GM19397 (cell line): ENCODE measurements around the gene TST.

ENCODE experiments used
- ATAC-seq: cut with Tn5 transposase; IDR thresholded peaks from one replicate; pipeline ENCODE4 v1.9.1; 2021; ENCODE audit warnings: mild to moderate bottlenecking, moderate library complexity; ENCODE audit not compliant: unreplicated experiment

Gene TST

DNA sequence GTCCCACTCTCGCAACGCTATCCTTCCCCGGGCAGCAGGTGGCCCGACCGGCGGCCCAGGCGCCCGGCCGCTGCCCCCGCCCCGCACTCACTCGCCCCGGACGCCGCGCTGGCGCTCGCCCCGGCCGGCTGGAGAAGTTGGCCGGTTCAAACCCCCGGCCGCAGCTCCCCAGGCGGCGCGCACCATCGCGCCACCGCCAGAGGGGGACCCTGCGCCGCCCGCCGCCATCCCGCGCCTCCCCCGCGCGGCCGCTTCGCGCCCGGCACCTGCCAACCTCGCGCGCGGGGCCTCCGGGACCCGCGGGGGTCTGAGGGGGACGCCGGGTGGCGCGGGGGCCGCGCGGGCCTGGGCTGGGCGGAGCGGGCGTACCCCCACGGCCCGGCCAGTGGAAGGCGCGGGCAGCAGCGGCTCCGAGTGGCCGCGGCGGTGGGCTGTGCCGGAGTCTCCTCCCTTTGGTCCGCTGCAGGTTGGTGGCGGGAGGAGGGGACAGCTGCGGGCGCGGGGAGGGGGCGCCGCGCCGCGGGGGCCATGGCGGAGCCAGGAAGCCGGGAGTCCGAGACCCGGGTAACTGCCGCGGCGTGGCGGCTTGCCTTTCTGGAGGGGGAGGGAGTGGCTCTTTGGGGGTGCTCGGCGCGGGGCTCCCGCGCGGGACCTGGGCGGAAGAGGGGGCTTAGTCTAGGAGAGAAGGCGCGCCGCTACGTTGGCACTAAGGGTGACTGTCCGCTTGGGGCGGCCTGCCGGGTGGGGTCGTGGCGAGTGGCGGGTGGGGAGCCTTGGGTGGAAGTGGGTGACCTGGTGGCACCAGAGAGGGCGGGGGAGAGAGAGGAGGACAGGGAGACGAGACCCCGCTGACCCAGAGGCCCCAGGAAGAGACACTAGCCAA lies at the start of gene TST, which contains the start of gene MPST:
TSS of gene TST (minus strand) at position 139 of the 883 bp plus-strand sequence. CDS start 715 bp downstream, outside the sequence.
TSS of gene MPST (plus strand) at position 434 of the 883 bp plus-strand sequence. CDS start at position 529, 95 bp downstream.
- ATAC-seq: peak; percentile 80

DNA sequence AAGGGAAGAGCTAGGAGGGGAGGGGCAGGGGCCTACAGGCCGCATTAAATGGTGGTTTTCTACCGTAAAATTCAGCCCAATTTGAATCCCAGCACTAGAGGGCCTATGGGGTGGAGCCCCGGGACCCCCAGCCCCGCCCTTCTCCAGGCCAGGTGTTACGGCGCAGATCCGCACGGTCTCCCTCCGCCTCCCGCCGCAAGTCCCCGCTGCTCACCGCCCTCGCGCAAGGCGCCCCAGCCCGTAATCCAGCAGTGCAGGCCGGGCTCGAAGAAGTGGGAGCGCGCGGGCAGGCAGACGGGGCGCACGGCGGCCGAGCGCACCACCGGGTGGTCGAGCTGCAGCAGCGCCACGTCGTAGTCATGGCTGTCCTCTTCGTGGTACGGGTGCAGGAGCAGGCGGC lies 49.6 kb upstream of the TST start:
- no peak for ATAC-seq

DNA sequence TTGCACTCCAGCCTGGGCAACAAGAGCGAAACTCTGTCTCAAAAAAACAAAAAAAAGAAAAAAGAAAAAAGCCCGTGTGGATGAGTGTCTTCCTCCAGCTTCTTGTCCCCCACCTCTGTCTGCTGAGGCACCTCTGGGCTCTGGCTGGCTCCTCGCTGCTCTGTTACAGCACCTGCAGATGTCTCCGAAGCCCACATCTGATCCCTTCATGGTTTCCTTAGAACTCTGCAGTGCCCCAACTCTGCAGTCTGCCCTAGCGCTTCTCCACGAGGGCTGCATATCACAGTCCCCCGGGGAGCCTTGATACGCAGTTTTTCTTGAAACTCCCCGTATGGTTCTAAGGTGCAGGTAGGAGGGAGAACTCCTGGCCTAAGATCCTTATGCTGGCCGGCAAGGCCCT lies 48.2 kb upstream of the TST start:
- ATAC-seq: no peak

DNA sequence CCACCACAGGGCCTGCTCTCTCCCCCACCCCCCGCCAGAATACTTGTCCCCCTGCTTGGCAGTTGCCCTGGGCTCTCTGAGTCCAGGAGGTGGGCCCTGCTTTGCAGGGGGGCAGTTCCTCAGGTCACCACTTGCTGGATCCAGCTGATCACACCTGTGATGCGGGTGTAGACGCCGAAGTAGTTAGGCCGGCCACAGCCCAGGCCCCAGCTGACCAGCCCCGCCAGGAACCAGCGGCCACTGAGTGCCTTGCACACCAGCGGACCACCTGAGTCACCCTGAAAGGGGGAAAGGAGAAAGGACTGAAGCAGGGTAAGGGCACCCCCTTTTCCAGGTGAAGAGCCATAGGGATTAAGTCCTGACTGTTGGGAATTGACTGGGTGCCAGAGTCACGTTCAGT lies 46.7 kb upstream of the TST start:
- no peak for ATAC-seq

DNA sequence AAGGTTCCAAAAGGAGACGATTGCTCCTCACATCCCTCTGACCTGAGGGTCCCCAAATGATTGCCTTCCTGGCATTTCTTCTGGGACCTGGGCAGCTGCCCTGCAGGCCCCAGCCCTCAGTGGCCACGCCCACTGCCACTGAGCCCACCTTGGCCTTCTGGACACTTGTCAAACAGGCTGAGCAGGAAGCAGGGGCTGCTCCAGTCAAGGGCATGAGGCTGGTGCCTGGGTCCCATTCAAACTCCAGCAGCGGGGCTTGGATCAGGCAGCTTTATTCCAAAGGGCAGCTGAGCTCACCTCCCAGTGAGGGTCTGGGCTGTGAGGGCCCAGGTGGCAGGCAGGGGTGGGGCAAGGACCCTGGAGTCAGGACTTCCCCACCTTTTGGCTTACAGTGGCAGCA lies 45.9 kb upstream of the TST start:
- no peak for ATAC-seq

DNA sequence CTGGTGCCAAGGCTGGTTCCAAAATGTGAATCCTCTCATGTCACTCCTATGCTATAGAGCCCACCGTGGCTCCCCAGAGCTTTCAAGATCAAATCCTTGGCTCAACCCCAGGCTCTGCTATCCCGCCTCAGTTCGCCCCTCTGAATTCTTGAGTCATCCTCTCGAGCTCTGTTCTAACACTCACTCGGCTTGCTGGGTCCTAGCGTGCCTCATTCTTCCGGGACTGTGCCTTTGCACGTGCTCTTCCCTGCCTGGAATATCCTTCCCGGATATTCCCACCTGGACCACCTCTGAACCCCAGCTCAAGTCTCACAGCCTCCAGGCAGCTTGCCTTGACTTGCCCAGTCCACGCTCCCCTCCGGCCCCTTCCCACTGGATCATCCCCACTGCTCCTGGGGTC lies 45.3 kb upstream of the TST start:
- no peak for ATAC-seq

DNA sequence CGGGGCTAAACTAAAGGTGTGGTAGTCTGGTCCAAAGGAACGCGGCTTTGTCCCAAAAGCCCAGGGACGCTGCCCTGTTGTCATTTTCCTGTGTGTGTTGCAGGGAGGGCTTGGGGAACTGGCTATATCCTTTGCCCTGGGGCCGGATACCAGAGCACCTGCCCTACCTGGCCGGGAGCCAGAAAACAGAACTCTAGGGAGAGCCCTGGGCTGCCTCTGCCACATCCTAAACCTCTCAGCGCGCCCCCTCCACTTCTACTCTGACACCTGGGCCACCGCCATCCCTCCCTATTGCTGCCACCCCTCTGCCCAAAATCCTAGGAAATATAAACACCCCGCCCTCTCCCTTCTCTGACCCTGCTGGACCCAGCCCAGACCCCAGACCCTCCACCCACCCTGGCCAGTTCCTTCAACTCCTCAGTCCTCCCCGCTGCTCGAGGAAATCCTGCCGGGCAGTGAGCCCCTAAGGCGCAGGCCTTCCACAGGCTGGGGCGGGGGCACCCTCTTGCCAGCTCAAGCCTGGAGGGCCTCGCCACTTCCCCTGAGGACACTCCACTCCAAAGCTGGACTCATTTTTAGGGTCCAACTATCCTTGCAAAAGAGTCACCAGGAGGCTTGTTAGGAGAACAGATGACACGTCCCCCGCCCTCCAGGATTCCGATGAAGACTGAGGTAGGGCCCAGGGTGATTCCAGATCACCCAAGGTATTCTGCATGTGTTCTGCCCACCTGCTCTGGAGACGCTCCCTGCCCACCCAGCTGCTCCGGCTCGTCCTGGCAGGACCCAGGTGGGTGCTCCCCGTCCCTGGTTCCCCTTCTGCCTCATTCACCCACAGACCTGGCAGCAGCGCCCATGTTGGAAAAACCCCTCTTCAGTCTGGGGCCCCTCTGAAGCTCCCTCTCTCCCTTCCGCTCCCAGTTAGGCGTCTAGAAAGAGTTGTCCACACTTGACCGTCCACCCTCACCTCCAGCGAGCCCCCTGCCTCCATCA lies 44.5 kb upstream of the TST start:
- no peak for ATAC-seq

DNA sequence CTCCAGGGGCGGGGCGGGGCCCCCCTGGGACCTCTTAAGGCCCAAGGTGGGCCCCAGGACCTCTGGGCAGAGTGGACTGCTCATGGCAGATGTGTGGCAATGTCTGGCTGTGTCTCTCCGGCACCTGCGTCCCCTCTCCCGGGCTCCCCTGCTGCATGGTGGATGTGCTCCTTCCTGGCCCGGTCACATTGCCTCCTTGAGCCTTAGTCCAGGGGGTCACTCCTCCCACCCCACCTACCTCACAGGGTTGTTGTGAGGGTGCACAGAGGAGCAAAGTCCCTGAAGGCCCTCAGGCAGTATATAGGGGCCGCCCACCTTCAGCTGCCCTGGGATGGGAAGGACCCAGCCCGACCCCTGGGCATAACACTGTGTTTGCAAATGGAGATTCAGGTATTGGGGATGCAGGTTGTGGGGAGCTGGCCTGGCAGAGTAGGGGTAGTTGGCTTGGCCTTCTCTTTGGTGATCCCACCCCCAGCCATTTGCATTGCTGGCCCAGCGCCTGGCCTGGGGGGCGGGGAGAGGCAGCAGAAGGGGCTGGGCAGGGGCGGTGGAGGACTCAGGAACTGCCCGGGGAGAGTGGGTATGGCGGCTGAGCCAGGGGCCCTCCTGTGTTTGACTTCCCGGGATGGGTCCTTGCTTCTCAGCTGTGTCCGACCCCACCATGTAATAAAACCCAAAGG lies 43.6 kb upstream of the TST start:
- ATAC-seq: no peak

DNA sequence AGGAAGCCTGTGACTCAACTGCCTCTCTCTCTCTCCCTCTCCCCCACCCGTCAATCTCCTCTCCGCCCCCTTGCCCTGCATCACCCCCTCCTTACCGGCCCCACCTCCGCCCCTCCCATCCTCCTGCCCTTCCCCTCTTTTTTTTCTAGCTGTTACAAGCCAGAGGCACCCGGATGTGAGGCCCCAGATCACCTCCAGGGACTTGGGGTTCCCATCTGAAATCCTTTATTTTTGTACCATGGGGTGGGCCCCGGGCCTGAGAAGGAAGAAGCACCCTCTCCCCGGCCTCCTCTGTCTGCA lies 43.1 kb upstream of the TST start:
- no peak for ATAC-seq

DNA sequence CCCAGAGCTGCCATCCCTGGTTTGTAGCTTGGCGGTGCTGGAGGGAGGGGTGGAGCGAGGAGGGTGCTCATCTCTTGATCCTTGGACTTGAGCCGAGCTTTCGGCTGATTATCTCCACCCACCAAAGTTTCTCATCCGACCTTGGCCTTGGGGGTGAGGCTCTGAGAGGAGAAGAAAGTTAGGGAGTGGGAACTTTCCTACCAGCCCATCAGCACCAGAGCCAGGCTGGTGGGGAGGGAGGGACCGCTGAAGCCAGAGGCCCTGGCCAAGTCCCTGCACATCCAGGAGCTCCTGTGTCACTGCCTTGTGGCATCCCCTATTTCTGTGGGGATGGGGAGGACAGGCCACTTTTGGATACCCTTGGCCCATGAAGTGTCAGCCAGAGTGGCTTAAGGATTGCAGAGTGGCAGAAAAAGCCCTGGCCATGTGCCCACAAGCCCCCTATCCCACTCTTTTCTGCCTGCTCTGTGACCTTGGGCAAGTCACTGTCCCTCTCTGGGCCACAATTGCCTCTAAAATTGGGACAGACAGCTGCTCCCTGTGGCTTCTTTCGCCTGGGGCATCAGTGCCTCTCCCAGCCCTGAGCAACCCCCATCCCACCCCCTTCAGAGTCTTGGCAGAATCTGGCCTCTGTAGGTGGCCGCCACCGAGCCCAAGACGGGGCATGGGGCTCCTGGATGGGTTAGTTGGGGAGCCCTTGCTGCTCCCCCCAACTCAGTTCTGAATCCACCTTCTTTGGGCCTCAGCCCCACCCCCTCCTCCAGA lies 42.5 kb upstream of the TST start:
- ATAC-seq: no peak

DNA sequence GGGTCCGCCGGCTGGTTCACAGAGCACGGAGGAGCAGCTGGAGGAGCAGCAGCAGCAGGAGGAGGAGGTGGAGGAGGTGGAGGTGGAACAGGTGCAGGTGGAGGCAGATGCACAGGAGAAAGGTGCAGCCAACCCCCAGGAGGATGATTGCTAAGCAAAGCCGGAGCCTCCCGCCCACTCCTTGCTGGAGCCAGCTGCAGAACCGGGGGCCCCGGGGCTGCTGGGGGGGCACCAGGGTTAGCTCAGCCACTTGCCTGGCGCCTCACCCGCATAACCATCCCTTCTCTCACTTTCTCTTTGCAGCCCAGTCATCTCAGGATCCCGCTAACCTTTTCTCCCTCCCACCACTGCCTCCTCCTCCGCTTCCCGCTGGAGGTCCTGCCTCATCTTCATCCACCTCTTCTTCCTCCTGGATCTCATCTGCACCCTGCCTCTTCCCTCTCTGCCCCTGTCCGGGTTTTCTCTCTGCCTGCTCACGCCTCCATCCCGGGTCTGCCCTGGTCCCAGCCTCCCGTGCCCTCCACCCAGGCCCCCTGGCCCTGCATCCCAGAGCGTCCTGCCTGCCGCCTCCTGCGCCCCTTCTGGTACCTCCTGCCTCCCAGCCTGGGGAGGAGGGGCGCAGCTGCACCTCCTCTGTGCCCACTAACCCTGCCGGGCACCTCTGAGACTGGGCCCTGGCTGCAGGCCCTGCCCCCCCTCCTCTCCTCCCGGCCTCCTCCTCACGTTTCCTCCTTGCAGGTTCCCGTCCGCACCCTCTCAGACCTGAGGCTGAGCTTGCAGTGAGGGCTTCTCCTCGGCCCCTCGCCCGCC lies 41.8 kb upstream of the TST start:
- ATAC-seq: no peak

DNA sequence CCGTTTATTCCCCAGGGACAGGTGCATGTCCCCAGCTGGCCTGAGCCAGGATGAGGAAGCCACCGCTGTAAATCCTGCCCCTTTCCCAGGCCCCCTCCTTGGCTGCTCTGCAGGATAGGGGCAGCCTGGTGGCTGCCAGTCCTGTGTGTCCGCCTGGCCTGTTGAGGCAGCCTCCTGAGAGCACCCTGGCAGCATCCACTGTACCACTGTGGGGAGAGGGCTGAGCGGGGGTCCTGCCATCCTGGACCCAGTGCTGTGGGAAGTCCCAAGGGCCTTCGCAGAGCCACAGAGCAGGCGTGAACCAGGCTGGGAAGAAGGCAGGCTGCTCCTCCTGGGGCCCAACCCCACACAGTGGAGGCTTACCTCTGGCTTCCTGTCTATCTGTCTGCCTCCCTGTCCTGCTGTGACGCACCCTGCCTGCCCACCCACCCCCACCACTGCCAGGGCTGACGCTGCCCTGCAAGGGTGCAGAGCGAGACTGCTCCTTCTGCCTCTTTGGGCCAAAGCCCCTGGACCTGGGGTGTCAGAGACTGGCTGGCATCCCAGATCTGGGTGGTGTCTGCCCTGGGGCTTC lies 40.7 kb upstream of the TST start:
- ATAC-seq: no peak

DNA sequence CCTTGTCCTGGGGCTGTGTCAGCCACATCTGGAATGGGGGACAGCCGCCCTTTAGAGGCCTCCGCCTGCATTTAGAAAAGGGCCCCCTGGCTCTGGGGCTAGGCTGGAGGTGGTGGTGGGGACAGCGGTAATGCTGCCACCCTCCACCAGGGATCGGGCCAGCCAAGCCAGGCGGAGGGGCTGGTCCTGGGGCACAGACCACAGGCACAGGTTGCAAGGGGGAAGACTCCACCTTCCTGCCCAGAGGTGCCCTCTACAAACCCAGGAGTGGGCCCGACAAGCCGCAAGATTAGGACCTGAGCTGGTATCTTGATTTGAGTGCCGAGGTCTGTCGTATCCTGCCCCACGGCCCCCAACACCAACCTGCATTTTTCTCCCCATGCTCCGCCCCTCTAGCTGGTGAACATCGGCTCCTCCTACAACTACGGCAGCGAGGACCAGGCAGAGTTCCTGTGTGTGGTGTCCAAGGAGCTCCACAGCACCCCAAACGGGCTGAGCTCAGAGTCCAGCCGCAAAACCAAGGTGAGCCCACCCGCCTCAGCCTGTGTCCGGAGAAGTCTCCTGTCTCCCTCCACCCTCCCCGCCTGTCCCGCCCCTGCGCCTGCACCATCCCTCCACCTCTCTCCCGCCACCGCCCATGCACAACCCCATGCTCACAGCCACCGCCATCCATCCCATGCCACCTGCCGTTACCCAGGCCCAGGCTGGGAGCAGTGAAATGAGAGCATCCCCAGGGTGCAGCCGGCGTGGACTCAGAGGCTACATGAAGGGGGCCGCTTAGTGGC lies 39.9 kb upstream of the TST start:
- ATAC-seq: no peak

DNA sequence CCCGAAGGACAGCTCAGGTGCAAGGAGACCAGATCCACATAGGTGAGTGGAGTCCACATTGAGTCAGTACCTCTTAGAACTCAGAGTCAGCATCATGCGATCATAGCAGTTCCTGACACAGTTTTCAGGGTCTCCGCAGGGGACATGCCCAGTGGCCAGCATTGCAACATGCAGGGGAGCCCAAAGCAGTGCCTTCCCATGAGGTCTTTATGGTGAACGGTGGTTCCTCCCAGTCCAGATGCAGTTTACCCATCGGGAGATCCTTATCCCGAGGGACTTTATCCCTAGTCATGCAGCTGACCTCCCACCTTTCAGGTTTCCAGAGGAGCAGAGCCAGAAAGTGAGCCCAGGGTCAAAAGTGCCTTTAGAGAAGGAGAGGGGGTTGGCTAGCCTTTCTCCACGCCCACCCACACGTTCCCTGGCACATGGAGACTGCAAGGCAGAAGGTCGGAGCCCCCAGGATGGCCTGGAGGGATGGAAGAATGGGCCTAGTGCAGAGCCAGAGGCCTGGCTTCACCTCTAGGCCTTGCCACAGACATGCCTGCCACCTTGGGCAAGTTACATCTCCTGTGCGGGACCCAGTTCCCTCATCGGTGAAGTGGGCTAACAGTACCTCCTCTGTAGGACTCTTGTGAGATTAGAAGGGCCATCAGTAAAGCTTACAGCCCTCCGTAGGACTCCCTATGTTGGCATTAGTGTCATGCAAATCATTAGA lies 38.7 kb upstream of the TST start:
- no peak for ATAC-seq

DNA sequence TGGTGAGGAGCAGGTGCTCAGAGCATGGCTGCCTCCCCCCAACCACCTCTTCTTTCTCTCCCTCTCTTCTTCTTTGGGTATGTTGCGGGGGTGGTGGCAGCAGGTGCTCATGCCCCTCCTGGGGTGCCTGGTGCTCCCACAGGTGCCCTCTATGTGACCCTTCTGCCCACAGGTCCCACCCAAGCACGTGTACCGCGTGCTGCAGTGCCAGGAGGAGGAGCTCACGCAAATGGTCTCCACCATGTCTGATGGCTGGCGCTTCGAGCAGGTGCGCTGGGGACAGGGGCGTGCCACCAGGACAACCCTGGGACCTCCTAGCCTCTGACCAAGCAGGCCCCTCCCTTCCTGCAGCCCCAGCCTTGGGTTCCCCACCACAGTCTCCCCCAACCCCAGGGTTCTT lies 38.0 kb upstream of the TST start:
- ATAC-seq: no peak

DNA sequence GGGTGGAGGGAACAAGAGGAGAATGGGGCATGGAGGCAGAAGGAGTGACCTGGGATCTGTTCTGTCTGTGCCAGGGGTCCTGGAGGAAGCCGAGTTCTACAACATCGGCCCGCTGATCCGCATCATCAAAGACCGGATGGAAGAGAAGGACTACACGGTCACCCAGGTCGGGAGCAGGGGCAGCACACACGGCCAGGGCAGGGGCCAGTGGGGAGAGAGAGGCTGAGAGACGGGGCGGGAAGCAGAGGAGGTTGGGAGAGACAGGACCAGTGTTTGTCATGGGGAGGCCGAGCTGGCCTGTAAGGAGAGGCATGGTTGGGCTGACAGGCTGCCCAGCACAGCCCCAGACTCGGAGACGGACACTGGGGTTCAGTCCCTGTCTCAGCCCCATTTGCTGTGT lies 37.0 kb upstream of the TST start:
- no peak for ATAC-seq

DNA sequence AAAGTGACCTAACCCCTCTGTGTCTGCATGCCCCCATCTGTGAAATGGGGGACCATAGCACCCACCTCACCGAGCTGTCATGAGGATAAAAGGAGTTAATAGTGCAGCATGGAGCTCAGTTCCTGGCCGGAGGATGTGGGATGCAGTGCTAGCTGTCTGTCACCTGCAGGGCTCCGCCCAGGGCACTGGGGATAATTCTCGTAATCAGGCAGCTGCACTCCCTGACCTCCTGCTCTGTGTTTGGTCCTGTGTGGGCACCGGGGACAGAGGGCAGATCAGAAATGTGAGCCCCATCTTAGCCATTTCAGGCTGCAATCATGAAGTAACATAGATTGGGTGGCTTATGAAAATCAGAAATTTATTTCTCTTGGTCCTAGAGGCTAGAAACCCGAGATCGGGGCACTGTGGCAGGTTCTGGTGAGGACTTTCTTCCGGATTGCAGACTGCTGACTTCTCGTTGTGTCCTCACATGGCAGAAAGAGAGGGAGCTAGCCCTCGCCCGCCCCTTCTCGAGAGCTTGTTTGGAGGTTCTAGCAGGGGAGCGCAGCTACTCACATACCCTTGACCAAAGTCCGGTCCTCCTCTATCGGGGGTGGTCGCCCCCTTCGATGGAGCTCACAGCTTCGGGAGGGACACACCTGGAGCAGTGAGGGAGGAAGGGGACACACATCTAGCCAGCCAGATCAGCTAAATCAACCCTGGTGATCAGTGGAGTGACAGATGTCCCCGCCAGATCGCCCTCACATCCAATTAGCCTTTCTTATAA lies 35.5 kb upstream of the TST start:
- no peak for ATAC-seq
